Natural killer cell (primary cell): ENCODE data around the gene APOLD1. TPM values are rescaled to one million over a fixed set of nuclear protein-coding genes. Genes with fewer than 3 reads are reported as not detected.

Experiments
- ATAC-seq, 3 donors: fragments of 150-1000 bp in 2 of 3; fragments of 200-7000 bp in 1 of 3; cut with Tn5 transposase; 1 replicate in 1 of 3; 2 replicates in 2 of 3; pipeline ENCODE4 v1.10.0; 2021; ENCODE audit warnings: mild to moderate bottlenecking in 2 of 3, moderate library complexity in 2 of 3
- DNase-seq, 2 donors: peaks; one replicate each; pipeline versions ENCODE4 v3.0.0 to v3.0.0-alpha.2; 2013 to 2021; ENCODE audit warnings: mixed read lengths in 1 of 2
- H3K27ac ChIP-seq: one replicate; pipeline ENCODE4 v1.5.1; 2013; ENCODE audit warnings: mild to moderate bottlenecking, low read length
- H3K27me3 ChIP-seq: one replicate; pipeline ENCODE4 v1.6.1; 2013; ENCODE audit warnings: low read length; ENCODE audit not compliant: control insufficient read depth, insufficient read depth
- H3K36me3 ChIP-seq: one replicate; pipeline ENCODE4 v1.6.1; 2013; ENCODE audit warnings: low read length; ENCODE audit not compliant: control insufficient read depth, insufficient read depth
- H3K4me1 ChIP-seq: one replicate; pipeline ENCODE4 v1.6.1; 2013; ENCODE audit warnings: low read length; ENCODE audit not compliant: control insufficient read depth, insufficient read depth
- H3K4me3 ChIP-seq: one replicate; pipeline ENCODE4 v1.5.1; 2013; ENCODE audit warnings: low read length
- H3K9me3 ChIP-seq: one replicate; pipeline ENCODE4 v1.6.1; 2013; ENCODE audit warnings: low read length; ENCODE audit not compliant: control insufficient read depth, insufficient read depth
- H3K27ac Mint-ChIP-seq, 2 donors: one replicate each; pipeline ENCODE4 v1.8.0; 2022; ENCODE audit warnings: mild to moderate bottlenecking in 2 of 2, mixed read lengths in 2 of 2, moderate library complexity in 1 of 2
- H3K27me3 Mint-ChIP-seq, 2 donors: one replicate each; pipeline ENCODE4 v1.8.0; 2022; ENCODE audit warnings: low read depth in 2 of 2, mixed read lengths in 2 of 2
- H3K36me3 Mint-ChIP-seq: one replicate; pipeline ENCODE4 v1.8.0; 2022; ENCODE audit warnings: mixed read lengths
- H3K4me1 Mint-ChIP-seq, 2 donors: one replicate each; pipeline ENCODE4 v1.8.0; 2022; ENCODE audit warnings: mixed read lengths in 2 of 2
- H3K4me3 Mint-ChIP-seq: one replicate; pipeline ENCODE4 v1.8.0; 2022; ENCODE audit warnings: mild to moderate bottlenecking, moderate library complexity, mixed read lengths
- H3K9me3 Mint-ChIP-seq, 2 donors: one replicate each; pipeline ENCODE4 v1.8.0; 2022; ENCODE audit warnings: mixed read lengths in 2 of 2
- CTCF ChIP-seq: fragments of 200-600 bp; IDR thresholded peaks from one replicate; pipeline ENCODE4 v1.8.0; 2022; ENCODE audit warnings: antibody characterized with exemption
- WGBS: methylation state at CpG from one replicate; pipeline ENCODE4 v1.1.7; 2013; ENCODE audit warnings: missing lambda C conversion rate; ENCODE audit not compliant: insufficient coverage; 5-methylcytosine and 5-hydroxymethylcytosine counted together
- intact Hi-C: fragments of 100-400 bp; cut with micrococcal nuclease; formaldehyde crosslinking; loops from one replicate; pipeline ENCODE4 v1.14.2; 2022
- total RNA-seq, 4 donors: library from RNA; stranded (reverse); fragments of 120-200 nt in 1 of 4; gene quantifications; one replicate each; pipeline versions ENCODE4 v1.2.3 to v1.2.4, GENCODE V29; 2013 to 2022

APOLD1 gene
- total RNA-seq, 3 donors from 2014 or later (not counting 1 experiment from before 2014, with no cell fraction given) = 0.70 to 1.6 (median 1.6) TPM

- peaks cover 53 to 58% of the 10 kb centered on the region in 2 donors for H3K4me1 Mint-ChIP-seq
These were observed 32.2 kb downstream of the APOLD1 start for GRCh38 chr12:12817616-12818015.

GRCh38 chr12:12818701-12819100, 33.2 kb downstream of the APOLD1 start:
- no peak overlapping the region for H3K27ac Mint-ChIP-seq
- H3K9me3 Mint-ChIP-seq = no peaks in the 10 kb centered on the region
- Histone ChIP-seq H3K4me3 (no peak overlapping the region), H3K27me3 (no peaks in the 10 kb centered on the region), H3K27ac (no peak overlapping the region), H3K36me3 (peaks cover 46% of the 10 kb centered on the region), H3K9me3 (no peaks in the 10 kb centered on the region), H3K4me1 (peaks cover 7% of the 10 kb centered on the region)
- H3K27me3 Mint-ChIP-seq = no peaks in the 10 kb centered on the region
- WGBS = 81% methylated on average over 3 of the region's 4 CpGs
- H3K4me1 Mint-ChIP-seq = peaks cover 42 to 47% of the 10 kb centered on the region in 2 donors
- no peak for DNase-seq
- peaks cover 18% of the 10 kb centered on the region for H3K36me3 Mint-ChIP-seq
- H3K4me3 Mint-ChIP-seq = no peak overlapping the region
- intact Hi-C loops = no loop called here
- ATAC-seq = no peak
- TF ChIP-seq CTCF = no peak

More at GRCh38 chr12:12817616-12818015, 32.2 kb downstream of the APOLD1 start:
- Mint-ChIP-seq H3K27me3 (no peaks in the 10 kb centered on the region), H3K36me3 (peaks cover 9% of the 10 kb centered on the region), H3K9me3 (no peaks in the 10 kb centered on the region), H3K4me3 (no peak overlapping the region), H3K27ac (no peak overlapping the region)
- Histone ChIP-seq H3K9me3 (no peaks in the 10 kb centered on the region), H3K4me3 (no peak overlapping the region), H3K27ac (no peak overlapping the region), H3K27me3 (no peaks in the 10 kb centered on the region), H3K36me3 (peaks cover 36% of the 10 kb centered on the region), H3K4me1 (peaks cover 16% of the 10 kb centered on the region)
- ATAC-seq (no peak), DNase-seq (no peak)
- intact Hi-C loops = no loop called here
- TF ChIP-seq CTCF = no peak
- WGBS = 92% methylated on average over 7 of the region's 7 CpGs

DNA sequence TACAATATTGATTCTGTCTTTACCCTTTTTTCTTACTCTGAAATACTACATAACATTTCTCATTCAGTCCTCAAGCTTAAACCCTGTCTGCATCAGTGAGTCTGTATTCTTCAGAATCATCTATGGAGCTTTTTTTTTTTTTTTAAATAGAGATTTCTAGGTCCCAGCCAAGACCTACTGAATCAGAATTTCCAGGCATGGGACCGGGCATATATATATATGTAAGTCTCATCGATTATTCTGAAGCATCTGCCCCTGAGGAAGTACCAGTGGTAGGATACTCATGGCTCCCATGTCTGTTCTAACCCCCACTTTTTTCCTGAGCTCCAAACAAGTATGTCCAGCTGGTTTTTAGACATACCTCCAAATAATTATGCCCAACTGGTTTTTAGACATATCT, 33.8 kb downstream of the APOLD1 start:
- Mint-ChIP-seq H3K4me3 (no peak overlapping the region), H3K9me3 (no peaks in the 10 kb centered on the region)

More for the DNA sequence above, 33.8 kb downstream of the APOLD1 start:
- intact Hi-C loops = no loop called here
- Histone ChIP-seq H3K36me3 (peaks cover 52% of the 10 kb centered on the region), H3K27ac (no peak overlapping the region), H3K4me3 (no peak overlapping the region), H3K27me3 (no peaks in the 10 kb centered on the region), H3K9me3 (no peaks in the 10 kb centered on the region), H3K4me1 (peaks cover 3% of the 10 kb centered on the region)
- Mint-ChIP-seq H3K27me3 (no peaks in the 10 kb centered on the region), H3K4me1 (peaks cover 37 to 42% of the 10 kb centered on the region in 2 donors), H3K36me3 (peaks cover 21% of the 10 kb centered on the region), H3K27ac (no peak overlapping the region)
- DNase-seq (no peak), ATAC-seq (no peak)
- no peak for TF ChIP-seq CTCF
- 92% methylated on average over 2 of the region's 2 CpGs for WGBS
